Amniotic epithelial cell (primary cell): ENCODE results near the gene ITPK1.
"Not testable (repeated sequence)": the region's sequence is repeated elsewhere in the genome, so short reads cannot be mapped to it uniquely, and the experiment has no call there.

ENCODE experiments used
- DNase-seq: peaks from one replicate; pipeline ENCODE4 v3.0.0-alpha.2; 2010; ENCODE audit warnings: low read depth

The ITPK1 gene

DNA sequence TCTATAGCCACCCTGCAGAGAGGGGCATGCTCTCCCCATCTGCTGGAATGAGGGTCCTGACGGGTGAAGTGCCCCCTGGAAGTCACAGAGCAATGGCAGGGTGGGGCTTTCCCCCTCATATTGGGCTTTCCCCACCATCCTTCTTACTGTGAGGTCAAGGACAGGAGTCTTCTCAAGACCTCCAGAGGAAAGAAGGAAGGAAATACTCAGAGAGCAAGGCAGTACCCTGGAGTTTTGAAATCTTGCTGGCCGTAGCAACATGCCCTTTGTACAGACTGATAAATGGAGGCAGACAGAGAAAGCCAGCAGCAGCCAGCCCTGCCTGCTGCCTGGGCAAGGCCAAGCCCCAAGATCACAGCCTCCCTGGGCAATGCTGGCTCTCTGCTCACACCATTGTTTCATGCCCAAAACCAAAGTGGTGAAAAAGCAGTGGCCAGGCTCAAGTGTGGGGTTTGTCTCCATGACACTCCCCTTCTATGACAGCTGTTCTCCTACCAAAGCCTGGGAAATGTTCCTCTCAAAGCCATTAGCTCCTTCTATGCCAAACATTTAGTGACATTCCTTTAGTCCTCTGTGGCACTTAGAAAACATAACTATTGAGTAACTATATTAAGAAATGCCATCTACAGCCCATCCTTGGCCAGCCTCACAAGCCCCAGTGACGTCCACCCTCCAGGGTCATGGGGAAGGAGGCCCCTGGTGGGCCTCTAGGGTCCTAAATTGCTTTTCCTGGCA lies 13.2 kb upstream of the ITPK1 start:
- DNase-seq, result no peak

DNA sequence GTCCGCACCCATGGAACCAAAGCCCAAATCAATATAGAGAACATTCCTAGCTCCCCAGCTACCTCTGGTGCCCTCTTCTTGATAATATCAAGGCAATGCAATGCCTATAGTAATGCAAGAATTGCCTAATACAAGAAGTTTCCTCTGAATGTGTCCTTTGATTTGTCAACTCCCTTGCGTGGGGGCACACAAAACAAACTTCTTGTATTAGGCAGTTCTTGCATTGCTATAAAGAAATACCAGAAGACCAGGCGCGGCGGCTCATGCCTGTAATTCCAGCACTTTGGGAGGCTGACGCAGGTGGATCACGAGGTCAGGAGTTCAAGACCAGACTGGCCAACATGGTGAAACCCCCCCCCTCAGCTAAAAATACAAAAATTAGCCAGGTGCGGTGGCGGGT lies 10.4 kb upstream of the ITPK1 start:
- DNase-seq, result no peak

DNA sequence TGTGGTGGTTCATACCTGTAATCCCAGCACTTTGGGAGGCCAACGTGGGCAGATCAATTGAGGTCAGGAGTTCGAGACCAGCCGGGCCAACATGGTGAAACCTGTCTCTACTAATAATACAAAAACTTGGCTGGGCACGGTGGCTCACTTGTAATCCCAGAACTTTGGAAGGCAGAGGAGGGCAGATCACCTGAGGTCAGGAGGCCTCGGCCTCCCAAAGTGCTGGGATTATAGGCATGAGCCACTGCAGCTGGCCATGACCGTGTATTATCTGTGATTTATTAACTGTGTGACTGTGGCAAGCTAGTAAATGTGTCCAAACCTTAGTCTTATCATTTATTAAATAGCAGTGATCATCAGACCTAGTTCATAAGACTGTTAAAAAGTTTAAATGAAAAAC lies 7.1 kb upstream of the ITPK1 start:
- no peak for DNase-seq

DNA sequence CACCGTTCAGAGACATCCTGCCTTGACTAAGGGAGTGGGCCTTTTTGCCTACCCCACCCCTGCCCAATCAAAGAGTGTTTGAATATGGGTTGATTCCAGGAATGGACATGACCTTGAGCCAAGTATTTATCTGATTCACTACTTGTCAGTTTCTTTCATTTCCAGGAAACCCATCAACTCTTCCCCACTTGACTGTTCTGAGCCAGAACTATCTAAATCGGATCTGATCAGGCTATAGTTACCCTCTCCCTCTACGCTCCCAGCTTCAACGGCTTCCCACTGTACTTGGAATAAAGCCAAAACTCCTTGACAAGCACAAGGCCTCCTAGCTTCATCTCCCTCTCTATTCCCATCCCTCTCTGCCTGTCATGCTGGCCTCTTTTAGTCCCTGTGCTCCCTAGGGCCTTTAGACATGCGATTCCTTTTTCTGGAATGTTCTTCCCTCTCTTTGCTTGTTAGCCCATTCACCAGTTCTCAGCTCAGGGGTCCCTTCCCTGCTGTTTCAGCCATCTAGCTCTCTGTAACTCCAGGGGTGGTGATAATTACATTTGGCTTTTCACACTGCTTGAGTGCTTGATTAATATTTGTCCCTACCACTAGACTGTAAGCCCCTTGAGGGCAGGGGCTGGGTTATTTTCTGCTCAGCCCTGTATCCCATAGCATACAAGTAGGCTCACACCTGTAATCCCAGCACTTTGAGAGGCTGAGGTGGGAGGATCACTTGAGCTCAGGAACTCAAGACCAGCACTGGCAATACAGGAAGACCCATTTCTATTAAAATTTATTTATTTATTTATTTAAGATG lies 5.5 kb upstream of the ITPK1 start:
- DNase-seq, result no peak

DNA sequence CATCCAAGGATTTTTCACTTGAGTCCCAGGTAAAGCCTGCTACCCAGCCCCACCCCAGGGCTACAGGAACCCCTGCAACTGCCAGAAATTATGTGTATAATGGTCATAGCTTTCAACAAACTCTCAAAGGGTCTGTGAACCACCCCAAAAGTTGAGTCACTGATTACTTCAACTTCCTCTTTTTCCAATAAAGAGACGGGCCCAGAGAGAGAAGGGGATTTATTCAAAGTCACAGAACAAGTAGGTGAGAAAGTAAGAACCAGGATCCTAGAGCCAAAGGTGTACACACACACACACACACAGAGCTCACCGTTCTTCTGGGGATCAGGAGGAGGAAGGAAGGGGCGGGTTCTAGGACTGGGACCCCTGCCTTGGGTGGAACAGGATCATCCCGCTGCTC lies 4.8 kb upstream of the ITPK1 start:
- DNase-seq, result no peak

DNA sequence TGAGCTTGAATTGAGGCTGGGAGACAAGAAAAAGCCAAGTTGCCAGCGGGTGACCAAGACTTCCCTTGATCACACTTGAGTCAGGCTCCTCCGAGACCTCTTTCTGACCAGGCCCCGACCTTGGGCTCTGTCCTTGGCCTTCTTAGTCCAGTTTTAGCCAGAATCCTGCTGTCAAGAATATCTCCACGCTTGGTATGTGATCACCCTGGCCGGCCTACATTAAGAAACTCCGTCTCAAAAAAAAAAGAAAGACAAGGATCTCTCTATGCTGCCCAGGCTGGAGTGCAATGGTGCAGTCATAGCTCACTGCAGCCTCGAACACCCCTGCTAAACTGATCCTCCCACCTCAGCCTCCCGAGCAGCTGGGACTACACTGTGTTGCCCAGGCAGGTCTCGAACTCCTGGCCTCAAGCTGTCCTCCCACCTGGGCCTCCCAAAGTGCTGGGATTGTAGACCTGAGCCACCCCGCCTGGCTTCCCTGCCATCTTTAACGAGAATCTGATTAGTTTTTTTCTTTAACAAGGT lies 1.0 kb upstream of the ITPK1 start:
- DNase-seq, result no peak

DNA sequence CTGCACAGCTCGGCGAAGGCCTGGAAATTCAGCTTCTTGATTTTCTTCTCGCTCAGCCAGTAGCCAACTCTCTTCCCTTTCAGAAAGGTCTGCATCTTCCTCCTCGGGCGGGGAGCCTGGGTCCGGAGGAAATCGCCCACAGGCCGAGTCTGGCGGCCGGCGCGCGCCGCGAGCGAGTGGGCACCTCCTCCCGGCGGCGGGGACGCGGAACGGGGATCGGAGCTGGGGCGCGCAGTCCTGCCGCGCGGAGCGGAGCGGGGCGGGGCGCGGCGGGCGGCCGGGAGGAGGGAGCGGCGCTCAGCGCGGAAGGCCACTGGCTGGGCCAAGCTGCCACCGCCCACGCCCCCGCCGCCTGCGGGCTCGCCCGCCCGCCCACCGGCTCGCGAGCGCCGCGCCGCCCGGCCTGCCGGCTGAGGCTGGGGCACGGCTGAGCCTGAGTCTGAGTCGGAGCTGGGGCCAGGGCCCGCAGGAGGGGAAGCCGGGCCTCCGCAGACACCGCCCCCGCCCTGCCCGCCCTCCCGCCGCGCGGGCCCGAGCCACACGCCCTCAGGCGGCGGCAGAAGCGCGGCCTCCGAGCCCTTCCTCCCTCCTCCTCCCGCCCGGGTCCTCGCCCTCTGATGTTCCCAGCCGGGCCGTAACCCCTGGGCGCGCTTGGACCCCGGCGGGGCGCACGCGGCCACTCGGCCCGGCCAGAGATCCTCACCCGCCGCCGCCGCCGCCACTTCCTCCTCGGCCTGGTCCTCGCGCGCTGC lies 480 bp downstream of the ITPK1 start:
- DNase-seq, result peak; percentile 73

DNA sequence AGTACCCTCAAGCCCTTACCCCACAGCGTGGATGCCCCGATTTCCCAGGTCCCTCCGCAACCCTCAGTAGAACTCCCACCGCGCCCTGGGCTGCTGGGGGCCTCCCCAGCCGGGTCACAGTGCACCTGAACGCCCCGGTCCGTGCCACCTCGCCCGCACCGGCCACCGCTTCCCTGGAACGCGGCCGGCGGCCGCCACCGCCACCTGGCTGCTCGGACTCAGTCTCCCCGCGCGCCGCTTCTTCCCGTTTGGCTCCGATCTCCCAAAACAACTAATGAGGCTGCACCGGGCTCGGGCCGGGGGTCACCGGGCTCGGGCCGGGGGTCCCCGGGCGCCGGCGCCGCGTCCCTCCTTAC lies 1.0 kb downstream of the ITPK1 start:
- no peak for DNase-seq

DNA sequence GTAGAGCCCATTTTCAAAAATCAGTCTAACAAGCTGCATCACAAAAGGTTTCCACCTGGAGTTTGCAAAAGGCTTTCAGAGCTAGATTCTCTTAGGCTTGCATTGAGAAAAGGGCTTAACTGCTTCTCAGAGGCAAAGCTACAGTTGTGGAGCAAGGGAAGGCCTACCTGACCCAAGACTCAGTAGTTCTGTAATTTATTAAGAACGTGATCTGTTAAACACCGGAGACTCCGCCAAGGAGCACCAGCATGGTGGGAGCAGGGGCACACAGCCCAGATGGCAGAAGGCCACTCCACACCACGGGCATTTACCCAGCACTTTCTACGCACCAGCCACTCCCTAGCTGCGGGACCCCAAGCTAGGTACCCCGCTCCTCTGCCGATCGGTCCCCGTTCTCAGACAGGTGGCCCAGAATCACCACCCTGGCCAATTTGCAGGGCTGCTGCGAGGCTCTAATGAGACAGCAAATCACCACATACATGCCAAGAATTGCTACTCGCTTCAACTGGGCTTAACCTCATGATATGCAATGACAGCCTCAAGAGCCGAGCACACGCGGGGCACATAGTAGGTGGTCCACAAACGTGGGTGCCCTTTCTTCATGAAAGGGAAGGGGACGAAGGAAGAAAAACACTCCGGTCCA lies 1.5 kb downstream of the ITPK1 start:
- no peak for DNase-seq

DNA sequence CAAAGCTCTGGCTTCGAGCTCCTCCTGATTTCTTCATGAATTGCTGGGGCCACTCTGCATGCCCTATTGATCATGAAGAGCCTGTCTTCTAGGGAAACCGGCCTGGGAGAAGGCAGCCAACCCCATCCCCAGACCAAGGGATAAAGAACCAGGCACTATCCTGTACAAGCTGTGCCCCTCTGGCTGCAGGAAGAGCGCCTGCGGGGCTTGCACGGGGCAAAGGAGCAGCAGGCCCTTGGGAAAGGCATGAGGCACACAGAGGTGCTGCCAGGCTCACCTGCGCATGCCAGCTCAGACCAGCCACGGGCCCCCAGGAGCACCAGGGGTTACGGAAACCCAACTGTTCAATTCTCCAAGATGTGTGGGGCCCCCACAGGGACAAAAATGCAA lies 2.1 kb downstream of the ITPK1 start:
- DNase-seq, result no peak

DNA sequence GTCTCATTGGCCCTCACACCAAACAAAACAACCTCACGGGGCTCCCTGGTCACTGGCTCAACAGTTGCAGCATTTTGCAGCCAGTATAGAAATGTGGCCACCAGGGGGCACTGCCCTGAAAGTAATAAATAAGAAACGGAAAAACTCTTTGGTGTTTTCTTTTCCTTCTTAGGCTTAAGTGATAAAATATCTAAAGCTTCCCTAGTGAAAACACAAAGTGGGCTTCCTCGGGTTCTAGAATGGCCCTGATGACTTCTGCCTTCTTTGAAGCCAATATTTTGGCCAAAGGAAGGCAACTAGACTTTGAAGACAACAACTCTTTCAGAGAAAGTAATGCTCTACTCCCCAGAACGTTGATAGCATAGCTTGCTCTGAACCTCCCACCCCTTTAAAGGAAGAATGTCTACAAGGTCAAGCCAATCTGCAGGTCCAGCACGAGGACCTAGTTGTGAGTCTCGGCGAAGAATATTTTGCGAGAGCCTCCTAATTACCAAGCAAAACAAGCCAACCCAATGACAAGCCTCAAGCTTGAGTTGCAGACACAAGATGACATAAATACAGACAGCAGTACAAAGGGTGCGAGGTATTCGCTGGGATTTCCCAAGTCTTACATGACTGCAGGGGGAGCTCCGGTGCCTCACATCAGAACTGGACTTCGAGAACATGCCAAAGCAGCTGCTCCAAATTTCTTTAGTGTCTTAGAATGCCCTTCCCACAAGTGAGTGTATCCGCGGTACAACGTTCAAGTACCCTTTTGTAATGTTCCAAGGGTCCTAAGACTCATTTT lies 2.6 kb downstream of the ITPK1 start:
- peak; percentile 74 for DNase-seq

DNA sequence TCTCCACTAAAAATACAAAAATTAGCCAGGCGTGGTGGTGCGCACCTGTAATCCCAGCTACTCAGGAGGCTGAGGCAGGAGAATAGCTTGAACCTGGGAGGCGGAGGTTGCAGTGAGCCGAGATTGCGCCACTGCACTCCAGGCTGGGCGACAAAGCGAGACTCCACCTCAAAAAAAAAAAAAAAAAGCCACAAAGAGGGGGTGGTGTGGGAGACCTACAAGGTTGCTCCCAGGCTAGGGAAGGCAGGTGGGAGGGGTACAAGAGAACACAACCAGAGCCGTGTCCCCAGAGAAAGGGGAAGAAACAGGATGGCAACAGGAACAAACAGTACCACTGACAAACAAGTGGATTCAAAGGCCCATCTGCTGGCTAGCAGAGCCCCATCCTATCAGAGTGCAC lies 4.2 kb downstream of the ITPK1 start:
- DNase-seq, result not testable (repeated sequence)

DNA sequence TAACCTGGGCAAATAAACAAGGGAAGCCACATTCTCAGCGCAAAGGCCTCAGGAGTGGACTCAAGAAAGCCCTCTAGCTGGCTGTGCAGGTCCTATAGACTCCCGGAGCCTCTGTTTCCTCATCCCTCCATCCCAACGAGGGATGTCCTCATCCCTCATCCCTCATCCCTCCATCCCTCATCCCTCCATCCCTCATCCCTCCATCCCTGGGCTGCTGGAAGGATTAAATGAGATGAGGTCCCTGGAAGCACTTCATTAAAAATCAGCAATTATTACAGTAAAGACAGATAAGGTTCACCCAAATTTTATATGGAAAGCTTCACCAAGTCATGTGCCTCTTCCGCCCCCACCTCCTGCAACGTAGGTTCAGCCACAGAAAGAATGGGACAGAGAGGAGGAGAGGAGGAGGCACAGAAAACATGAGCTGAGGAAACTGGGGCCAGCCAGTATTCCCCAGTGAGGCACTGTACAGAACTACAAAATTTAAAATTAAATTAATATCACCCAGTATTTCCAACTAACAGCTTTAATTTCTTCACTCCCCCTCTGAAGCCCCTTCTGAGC lies 4.8 kb downstream of the ITPK1 start:
- DNase-seq, result no peak

DNA sequence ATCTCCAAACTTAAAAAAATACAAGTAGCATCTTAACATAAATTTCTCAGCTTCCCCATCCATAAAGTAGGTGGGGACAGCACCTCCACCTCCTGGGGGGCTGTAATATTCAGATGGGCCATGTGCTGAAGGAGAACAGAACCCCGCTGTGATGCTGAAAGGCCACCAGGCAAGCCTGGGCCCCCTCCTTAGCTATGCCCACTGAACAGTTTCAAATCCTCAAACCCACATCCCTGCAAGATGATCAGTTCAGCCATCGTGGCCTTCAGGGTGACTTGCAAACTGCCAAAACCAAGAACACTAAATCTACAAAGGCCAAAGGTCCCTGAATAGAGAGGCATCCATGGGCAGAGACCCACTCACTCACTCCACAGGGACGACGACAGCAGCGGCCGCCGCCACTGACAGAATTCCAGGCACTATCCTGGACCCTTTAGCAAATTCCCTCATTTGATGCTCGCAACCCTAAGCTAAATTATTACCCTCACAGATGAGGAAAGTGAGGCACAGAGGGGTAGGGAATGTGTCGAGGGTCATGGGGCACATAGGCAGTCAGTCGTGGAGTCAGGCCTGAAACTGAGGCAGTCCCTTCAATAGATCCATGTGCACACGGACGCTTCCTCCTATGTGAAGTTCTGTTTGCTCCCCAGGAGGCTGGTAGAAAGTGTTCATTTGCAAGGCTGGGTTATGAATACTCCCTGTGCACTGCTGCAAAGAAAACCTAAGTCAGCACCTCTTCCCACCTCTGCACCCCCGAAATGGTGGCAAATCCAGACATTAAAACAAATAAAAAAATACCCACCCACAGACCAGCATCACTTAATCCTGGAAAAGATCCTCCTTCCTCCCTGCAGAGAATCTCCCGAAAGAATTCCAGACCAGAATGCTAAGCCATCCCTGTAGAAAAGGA lies 5.9 kb downstream of the ITPK1 start:
- no peak for DNase-seq

DNA sequence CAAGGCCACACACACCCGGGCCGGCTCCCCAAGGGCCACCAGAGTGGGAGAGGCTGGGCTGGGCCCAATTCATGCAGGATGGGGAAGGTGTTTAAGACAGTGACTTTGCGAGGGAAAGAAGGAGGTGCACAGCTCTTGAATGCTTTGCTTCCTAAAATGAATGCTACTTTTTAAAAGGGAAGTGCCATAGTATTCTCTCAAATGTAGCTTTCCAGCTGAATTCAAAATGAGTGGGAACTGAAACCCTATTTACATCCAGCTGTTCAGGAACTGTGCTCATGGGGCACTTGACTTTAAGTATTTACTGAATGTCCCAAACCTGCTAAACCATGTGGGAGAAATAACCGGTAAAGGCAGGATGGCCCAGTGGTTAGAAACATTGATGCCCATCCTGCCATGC lies 7.6 kb downstream of the ITPK1 start:
- no peak for DNase-seq

DNA sequence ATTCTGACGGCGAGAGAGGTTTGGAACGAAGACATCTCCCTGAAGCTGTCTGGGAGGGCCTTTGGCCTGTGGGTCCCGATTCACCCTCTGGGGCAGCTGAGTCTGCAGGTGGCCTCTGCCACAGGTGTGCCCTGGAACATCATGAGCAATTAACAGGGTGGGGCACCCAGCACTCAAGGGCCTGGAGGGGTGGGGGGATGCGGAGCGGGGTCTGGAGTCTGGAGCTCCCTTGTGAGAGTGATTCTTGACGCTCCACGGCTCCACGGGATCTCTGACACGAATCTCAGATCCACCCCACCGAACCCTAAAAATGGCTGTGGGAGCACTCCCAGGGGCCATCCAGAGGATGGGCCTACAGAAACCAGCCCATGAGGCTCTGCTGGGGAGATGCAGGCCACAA lies 8.3 kb downstream of the ITPK1 start:
- no peak for DNase-seq

DNA sequence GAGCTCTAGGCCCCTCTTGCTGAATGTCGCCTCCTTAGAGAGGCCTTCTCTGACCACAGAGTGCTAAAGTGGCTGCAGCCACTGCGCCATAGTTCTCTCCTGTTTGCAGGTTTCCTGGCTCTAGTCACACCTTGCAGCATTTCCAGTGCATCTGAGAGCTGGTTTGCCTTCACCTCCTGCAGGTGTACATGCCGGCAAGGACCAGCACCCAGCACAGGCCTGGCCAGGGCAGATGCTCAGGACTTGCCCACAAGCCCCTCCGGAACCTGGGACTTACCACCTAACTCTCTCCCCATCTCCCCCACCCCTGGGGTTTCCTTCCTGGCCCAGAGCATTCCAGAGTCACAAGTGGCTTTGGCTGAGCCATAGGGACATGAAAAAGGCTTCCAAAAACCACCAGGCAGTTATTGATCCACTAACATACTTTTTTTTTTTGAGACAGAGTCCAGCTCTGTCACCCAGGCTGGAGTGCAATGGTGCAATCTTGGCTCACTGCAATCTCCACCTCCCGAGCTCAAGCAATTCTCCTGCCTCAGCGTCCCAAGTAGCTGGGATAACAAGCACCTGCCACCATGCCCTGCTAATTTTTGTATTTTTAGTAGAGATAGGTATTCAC lies 9.1 kb downstream of the ITPK1 start:
- DNase-seq, result no peak

DNA sequence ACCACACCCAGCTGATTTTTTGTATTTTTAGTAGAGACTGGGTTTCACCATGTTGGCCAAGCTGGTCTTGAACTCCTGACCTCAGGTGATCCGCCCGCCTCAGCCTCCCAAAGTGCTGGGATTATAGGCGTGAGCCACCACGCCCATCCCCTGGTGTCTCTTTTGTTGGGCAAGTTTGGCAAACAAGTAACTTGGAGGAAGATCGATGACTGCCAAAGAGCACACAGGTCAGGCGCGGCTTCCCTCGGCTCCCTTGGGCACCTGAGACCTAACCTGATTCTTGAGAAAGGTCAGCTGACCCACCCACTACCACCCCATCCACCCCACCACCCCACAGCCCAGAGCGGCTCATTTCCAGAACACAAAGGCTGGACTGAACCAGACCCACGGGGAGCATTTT lies 9.9 kb downstream of the ITPK1 start:
- DNase-seq, result not testable (repeated sequence)

DNA sequence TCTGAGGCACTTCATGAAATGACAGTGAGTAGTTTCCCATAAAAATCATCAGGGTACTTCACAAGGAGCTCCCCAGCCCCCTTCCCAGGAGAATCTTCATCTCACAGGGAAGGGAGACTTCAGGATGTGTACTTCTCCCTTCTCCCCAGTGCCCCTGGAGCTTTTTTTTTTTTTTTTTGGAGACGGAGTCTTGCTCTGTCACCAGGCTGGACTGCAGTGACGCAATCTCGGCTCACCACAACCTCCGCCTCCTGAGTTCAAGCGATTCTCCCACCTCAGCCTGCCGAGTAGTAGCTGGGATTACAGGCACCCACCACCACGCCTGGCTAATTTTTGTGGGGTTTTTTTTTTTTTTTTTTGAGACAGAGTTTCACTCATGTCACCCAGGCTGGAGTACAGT lies 10.4 kb downstream of the ITPK1 start:
- DNase-seq, result peak; percentile 80

DNA sequence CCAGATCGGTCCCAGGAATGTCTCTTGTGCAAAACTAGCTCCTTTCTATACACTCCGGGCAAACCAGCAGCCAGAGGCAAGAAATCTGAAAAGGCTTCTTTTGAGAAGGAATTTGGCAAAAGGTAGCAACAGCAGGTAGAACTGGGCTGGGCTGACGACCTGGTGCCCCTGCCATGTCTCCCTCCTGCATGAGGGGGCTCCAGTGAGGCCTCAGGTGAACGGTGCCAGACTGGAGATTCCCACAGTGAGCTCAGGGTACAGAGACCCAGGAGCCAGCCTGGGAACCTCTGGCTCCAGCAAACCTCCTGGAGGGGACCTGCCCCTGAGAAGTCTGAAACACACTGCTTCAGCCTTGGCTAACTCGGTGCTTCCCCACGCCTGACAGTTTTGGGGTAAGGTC lies 10.8 kb downstream of the ITPK1 start:
- DNase-seq, result no peak
